Activated naive CD8-positive, alpha-beta T cell treated with anti-CD3 and anti-CD28 coated beads, Interleukin-2, amount 50 U/mL, for 16 hours (primary cell): ENCODE data around the gene SCUBE1.

Experiments used
- DNase-seq: peaks from one replicate; pipeline ENCODE4 v3.0.0-alpha.2; 2020; ENCODE audit warnings: low read depth, low spot score

The SCUBE1 gene

GRCh38 chr22:43343262-43343669 is at the start of gene SCUBE1:
Gene SCUBE1, minus strand, starts transcription at chr22:43343372. Its CDS starts 111 bp downstream, at chr22:43343261.
- DNase-seq, result no peak

- DNase-seq, result no peak
Observed at GRCh38 chr22:43392385-43392989, 49.3 kb upstream of the SCUBE1 start.

DNA sequence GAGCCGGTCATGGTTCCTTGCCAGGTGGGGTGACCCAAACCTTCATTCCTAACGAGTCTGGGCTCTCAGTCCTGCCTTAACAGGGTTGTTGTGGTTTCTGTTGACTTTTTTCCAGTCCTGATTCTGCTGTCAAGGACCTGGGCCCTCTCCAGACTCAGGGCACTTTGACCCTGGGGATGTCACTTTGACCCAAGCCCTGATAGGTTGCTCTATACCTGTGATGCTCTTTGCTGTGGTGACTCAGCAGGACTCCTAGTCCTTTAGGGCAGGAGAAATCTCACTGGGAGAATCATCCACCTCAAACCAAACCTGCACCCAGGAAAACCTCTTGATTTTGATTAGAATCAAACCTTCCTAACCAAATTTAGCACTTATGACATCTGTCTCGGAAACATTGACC is 48.1 kb upstream of the SCUBE1 start:
- DNase-seq, result no peak

- no peak for DNase-seq
Observed at GRCh38 chr22:43390872-43391271, 47.7 kb upstream of the SCUBE1 start.

GRCh38 chr22:43390166-43390565 is 47.0 kb upstream of the SCUBE1 start:
- DNase-seq, result no peak

- no peak for DNase-seq
Observed at GRCh38 chr22:43389227-43389836, 46.2 kb upstream of the SCUBE1 start.

GRCh38 chr22:43388420-43388851 is 45.3 kb upstream of the SCUBE1 start:
- DNase-seq, result peak; percentile 43

DNA sequence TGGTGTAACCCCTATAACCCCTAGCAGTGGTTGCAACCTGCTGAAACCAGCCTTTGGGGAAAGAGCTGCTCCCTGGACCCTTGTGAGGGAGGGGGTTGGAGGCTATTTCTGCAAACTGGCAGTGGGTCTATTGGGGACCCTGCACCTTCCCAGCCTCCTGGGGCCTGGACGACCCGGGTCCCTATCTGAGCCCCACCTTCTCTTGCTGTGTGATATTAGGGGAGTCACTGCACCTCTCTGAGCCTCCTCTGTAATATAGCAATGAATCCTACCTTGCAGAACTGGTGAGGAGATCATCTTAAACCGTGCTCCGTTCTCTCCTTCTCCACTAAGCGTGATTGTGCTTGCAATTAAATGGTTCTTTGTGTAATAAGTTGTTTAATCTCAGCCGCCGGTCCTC is 44.6 kb upstream of the SCUBE1 start:
- DNase-seq, result no peak

DNA sequence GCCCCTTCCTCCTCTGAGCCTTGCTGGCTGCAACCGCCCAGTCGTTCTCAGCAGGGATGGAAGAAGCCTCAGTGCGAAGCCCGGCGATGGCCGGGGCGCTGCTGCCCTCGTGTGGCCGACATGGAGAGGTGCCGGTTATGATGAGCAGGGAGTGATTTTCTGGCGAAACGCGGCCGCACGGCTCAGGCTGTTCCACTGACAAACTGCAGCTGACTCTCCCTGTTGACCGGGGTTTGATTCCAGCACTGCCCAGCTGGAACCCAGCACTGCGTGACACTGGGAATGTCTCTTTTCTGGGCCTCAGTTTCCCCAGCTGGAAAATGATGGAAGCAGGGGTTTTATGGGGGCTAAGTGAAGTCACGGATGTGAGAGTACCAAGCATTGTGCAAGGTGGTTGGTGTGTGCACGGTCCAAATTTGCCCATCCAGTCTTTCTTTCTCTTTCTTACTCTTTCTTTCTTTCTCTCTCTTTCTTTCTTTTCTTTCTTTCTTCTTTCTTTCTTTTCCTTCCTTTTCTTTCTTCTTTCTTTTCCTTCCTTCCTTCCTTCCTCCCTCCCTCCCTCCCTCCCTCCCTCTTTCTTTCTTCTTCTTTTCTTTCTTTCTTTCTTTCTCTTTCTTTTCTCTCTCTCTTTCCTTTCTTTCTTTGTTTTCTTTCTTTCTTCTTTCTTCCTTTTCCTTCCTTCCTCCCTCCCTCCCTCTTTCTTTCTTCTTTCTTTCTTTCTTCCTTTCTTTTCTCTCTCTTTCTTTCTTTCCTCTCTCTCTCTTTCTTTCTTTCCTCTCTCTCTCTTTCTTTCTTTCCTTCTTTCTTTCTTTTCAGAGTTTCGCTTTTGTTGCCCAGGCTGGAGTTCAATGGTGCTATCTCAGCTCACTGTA is 42.8 kb upstream of the SCUBE1 start:
- peak; percentile 34 for DNase-seq

GRCh38 chr22:43384863-43385262 is 41.7 kb upstream of the SCUBE1 start:
- no peak for DNase-seq

GRCh38 chr22:43381693-43382092 is 38.5 kb upstream of the SCUBE1 start:
- no peak for DNase-seq

DNA sequence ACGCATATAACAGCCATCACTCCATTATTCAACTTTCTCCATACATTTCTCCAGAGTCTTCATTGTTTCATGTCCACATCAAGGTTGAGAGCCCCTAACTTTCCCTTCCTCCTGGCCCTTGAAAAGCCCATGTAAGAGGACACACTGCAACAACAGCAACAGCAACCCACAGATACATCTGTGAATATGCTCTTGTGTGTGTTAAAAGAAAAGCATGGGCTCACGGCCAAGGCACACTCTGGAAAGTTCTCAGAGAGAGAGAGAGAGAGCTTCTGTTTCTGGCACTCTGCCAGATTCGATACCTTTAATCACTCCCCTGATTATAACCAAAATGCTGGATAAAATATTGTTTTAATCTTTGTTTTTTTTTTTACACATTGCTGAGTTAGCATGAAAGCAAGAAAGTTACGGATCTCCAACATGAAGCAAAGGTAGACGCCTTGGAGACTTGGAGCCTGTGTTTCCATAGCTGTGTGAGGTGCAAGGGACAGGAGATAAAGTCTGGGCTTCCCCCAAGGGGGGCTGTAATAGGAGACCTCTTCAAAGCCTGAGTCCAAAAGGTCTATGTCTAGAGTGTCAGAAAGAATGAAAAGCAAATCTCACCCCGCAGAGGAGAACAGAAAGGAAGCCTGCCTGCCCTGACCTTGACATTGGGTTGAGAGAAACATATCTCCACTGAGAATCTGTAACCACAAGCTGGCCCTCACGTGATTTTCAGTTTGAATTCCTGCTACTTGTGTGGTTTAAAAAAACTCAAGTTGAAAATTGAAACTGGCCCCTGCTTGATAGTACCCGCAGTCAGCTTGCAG is 34.9 kb upstream of the SCUBE1 start:
- DNase-seq, result no peak

GRCh38 chr22:43377548-43377895 is 34.4 kb upstream of the SCUBE1 start:
- DNase-seq, result no peak

DNA sequence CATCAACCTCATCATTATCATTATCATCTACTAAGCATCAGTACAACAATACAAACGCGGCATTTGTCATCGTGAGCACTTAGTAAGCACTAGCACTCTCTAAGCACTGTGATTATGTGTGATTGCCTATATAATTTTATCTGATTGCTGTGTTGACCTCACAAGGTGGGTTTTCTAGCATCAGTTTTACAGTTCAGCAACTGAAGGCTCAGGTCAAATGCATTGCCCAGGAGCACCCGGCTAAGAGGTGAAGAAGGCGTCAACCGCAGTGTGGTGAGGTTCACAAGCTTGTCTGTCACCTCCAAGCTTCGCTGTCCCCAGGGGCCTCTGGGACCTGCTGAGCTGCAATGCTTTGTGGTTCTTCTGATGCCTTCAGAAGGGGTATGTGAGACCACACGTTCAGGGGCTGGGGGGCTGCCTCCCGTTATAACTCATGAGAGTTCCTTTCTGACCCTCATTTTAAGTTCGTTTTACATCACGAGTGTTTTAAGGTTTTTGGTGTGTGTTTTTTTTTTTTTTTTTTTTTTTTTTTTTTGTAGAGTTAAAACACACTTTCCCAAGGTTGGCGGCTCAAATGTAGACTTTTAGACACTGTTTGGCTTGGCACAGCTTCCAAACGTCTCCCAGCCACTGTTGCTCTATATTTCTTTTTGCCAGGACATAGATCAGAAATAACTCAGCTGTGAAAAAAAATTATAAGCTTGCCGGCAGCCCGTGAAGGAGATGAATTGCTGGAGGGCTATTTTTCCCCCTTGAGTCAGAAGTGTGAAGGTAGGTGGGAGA is 33.8 kb upstream of the SCUBE1 start:
- no peak for DNase-seq

- no peak for DNase-seq
Observed at GRCh38 chr22:43375951-43376455, 32.8 kb upstream of the SCUBE1 start.

- DNase-seq, result no peak
Observed at GRCh38 chr22:43370036-43370435, 26.9 kb upstream of the SCUBE1 start.

GRCh38 chr22:43365715-43366440 is 22.7 kb upstream of the SCUBE1 start:
- DNase-seq, result no peak

DNA sequence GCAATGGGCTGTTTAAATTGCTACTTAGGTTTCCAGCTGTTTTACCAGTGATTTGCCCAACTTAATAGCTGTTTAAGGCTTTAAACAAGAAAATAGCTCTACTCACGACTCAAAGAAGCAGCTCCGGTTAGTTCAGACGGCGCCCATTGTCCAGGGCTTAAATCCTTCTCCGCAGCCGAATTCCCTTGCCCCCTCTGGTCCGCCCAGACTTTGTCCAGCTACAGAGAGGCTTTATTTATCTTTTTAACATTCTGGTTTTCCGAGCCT is 20.9 kb upstream of the SCUBE1 start:
- DNase-seq, result no peak

GRCh38 chr22:43363315-43364168 is 20.4 kb upstream of the SCUBE1 start:
- DNase-seq, result no peak

DNA sequence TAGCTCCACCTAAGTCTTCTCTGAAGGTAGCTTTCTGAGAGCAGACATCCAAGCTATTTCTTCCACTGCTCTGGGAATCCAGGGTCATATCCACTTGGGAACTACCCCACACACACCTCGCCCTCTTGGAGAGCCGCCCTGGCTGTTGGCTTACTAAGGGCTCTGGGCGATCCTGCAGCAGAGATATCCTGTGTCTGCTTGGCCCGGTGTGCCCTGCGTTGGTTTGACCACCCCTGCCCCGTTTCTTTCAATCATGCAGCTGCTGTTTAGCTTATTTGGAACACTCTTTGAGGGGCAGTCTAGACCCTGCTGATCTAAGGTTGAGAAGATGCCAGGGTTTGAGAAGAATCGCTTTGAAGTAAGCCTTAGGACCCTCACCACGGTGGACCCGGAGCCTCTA is 17.4 kb upstream of the SCUBE1 start:
- no peak for DNase-seq
